Measurements from ENCODE around the gene NID1.
"Not testable (repeated sequence)": the region's sequence is repeated elsewhere in the genome, so short reads cannot be mapped to it uniquely, and the experiment has no call there.

The NID1 gene

GRCh38 chr1:235931171-235931738 is 133.6 kb downstream of the NID1 start:
- no peak for DNase-seq

- DNase-seq, result no peak
Observed at GRCh38 chr1:235930543-235930942, 134.3 kb downstream of the NID1 start.

- DNase-seq, result no peak
Observed at GRCh38 chr1:235929216-235929615, 135.7 kb downstream of the NID1 start.

- DNase-seq, result no peak
Observed at GRCh38 chr1:235928197-235928596, 136.7 kb downstream of the NID1 start.

- DNase-seq, result not testable (repeated sequence)
Observed at GRCh38 chr1:235927551-235927950, 137.3 kb downstream of the NID1 start.
